GM10266 (cell line): ENCODE measurements around the gene ARHGAP9.
"Not testable (repeated sequence)": the region's sequence is repeated elsewhere in the genome, so short reads cannot be mapped to it uniquely, and the experiment has no call there.

ENCODE experiments used
- DNase-seq: peaks from one replicate; pipeline ENCODE4 v3.0.0; 2012; ENCODE audit errors: extremely low spot score
- TF ChIP-seq, protein P1 (sequence below): IDR thresholded peaks from 2 replicates; pipeline ENCODE4 v1.5.1; 2012; ENCODE audit warnings: mild to moderate bottlenecking, low read depth; ENCODE audit not compliant: control insufficient read depth, insufficient read depth; ENCODE audit errors: missing control alignments

ARHGAP9 gene

DNA sequence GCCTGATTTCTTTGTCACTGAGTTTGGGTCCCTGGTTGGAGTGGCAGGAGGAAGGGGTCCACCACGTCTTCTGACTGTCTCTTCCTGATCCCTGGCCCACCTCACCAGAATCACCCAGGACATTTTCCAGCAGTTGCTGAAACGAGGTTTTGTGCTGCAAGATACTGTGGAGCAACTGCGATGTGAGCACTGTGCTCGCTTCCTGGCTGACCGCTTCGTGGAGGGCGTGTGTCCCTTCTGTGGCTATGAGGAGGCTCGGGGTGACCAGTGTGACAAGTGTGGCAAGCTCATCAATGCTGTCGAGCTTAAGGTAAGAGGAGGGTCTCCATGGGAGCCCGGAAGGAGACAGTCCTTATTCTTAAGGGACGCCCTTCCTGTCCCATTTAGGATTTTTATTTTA lies 20.5 kb upstream of the ARHGAP9 start:
- DNase-seq: no peak
- TF ChIP-seq, protein P1, sequence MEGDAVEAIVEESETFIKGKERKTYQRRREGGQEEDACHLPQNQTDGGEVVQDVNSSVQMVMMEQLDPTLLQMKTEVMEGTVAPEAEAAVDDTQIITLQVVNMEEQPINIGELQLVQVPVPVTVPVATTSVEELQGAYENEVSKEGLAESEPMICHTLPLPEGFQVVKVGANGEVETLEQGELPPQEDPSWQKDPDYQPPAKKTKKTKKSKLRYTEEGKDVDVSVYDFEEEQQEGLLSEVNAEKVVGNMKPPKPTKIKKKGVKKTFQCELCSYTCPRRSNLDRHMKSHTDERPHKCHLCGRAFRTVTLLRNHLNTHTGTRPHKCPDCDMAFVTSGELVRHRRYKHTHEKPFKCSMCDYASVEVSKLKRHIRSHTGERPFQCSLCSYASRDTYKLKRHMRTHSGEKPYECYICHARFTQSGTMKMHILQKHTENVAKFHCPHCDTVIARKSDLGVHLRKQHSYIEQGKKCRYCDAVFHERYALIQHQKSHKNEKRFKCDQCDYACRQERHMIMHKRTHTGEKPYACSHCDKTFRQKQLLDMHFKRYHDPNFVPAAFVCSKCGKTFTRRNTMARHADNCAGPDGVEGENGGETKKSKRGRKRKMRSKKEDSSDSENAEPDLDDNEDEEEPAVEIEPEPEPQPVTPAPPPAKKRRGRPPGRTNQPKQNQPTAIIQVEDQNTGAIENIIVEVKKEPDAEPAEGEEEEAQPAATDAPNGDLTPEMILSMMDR: no peak

DNA sequence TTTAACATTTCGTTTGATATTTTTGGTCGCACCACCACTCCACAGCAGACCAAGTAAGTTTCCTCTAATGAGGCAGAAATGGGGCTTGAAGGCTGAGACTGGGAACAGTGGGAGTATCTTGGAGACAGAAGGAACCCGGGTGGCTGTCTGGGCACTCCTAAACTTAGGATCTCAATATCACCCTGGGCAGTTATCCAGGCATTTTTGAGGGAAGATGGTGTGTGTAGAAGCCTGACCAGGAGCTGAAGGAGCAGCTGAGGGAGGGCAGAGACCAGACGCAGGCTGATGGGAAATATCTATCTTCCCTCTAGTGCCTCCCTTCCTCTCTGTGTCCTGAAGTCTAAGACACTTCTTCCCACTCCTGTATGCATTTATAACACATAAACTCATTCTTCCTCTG lies 18.9 kb upstream of the ARHGAP9 start:
- TF ChIP-seq, protein P1: no peak
- DNase-seq: no peak

- DNase-seq: no peak
Measured at GRCh38 chr12:57498132-57498502, 18.5 kb upstream of the ARHGAP9 start.

GRCh38 chr12:57497223-57498131 lies 17.8 kb upstream of the ARHGAP9 start:
- DNase-seq: no peak
- TF ChIP-seq, protein P1: no peak

More at GRCh38 chr12:57498132-57498502, 18.5 kb upstream of the ARHGAP9 start:
- TF ChIP-seq, protein P1: no peak

GRCh38 chr12:57496822-57497221 lies 17.2 kb upstream of the ARHGAP9 start:
- DNase-seq: no peak

DNA sequence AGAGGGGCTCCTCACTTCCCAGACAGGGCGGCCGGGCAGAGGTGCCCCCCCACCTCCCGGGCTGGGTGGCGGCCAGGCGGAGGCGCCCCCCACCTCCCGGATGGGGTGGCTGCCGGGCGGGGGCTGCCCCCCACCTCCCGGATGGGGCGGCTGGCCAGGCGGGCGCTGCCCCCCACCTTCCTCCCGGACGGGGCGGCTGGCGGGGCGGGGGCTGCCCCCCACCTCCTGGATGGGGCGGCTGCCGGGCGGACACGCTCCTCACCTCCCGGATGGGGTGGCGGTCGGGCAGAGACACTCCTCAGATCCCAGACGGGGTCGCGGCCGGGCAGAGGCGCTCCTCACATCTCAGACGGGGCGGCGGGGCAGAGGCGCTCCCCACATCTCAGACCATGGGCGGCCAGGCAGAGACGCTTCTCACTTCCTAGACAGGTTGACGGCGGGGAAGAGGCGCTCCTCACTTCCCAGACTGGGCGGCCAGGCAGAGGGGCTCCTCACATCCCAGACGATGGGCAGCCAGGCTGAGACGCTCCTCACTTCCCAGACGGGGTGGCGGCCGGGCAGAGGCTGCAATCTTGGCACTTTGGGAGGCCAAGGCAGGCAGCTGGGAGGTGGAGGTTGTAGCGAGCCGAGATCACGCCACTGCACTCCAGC lies 15.5 kb upstream of the ARHGAP9 start:
- DNase-seq: not testable (repeated sequence)

More at GRCh38 chr12:57496822-57497221, 17.2 kb upstream of the ARHGAP9 start:
- TF ChIP-seq, protein P1: no peak

GRCh38 chr12:57491393-57492280 lies 12.0 kb upstream of the ARHGAP9 start:
- DNase-seq: no peak
- TF ChIP-seq, protein P1: no peak
